GM12878 (cell line): ENCODE data around the gene KIAA0825.

Experiments used
- BHLHE40 ChIP-seq, 2 experiments: fragments of 450-650 bp in 1 of 2; IDR thresholded peaks; 2 replicates each; pipeline ENCODE4 v1.6.1; 2011 to 2017; ENCODE audit warnings: low read depth in 2 of 2, borderline replicate concordance in 1 of 2, improper control_type of control experiment in 1 of 2, low read length in 1 of 2, mild to moderate bottlenecking in 1 of 2
- CHD1 ChIP-seq: IDR thresholded peaks from 2 replicates; pipeline ENCODE4 v1.6.1; 2012; ENCODE audit warnings: low read depth, low read length, improper control_type of control experiment
- CREB1 ChIP-seq: IDR thresholded peaks from 2 replicates; pipeline ENCODE4 v1.6.1; 2012; ENCODE audit warnings: low read depth, mild to moderate bottlenecking, inconsistent platforms
- GATAD2B ChIP-seq: fragments of 450-650 bp; conservative IDR thresholded peaks from 2 replicates; pipeline ENCODE4 v1.6.1; 2017; ENCODE audit warnings: low read depth, mild to moderate bottlenecking, moderate library complexity
- MTA3 ChIP-seq: IDR thresholded peaks from 2 replicates; pipeline ENCODE4 v1.6.1; 2012; ENCODE audit warnings: low read length, inconsistent platforms, borderline replicate concordance
- MYC ChIP-seq: IDR thresholded peaks from 2 replicates; pipeline ENCODE4 v1.6.1; 2011; ENCODE audit warnings: mild to moderate bottlenecking, low read length, moderate library complexity, inconsistent platforms; ENCODE audit not compliant: insufficient read depth, insufficient replicate concordance, insufficient read length, severe bottlenecking
- RUNX3 ChIP-seq: IDR thresholded peaks from 2 replicates; pipeline ENCODE4 v1.6.1; 2012; ENCODE audit warnings: low read length, inconsistent platforms
- ZZZ3 ChIP-seq: IDR thresholded peaks from 2 replicates; pipeline ENCODE4 v1.6.1; 2011; ENCODE audit warnings: low read depth; ENCODE audit not compliant: control insufficient read depth, insufficient read length
- TF ChIP-seq, protein P1 (sequence below), 3 experiments: IDR thresholded peaks in 2 of 3; conservative IDR thresholded peaks in 1 of 3; 2 replicates each; pipeline ENCODE4 v1.5.1; 2011; ENCODE audit warnings: low read depth in 3 of 3, low read length in 3 of 3, mild to moderate bottlenecking in 3 of 3, control low read depth in 2 of 3, moderate library complexity in 2 of 3, inconsistent platforms in 1 of 3, mixed read lengths in 1 of 3; ENCODE audit not compliant: control insufficient read depth in 2 of 3, insufficient read depth in 1 of 3; ENCODE audit errors: extremely low read depth in 1 of 3

DNA sequence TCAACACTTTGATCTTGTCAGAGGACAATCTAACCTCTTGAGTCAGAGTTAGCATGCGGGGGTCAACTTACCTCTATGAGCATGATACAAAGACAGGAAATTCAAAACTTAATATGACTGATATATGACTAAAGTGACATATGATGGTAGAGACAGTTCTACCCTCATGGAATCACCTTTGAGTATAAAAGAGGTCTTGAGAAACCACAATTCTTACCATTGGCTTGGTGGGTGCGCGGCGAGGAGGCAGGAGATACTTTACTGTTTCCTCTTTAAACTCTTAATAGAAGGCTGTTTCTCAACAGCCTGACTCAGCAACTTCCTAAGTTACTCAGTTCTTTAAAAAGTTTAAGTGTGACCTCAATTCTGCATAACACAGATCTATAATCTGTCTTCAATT, 372.8 kb downstream of the KIAA0825 start:
- TF ChIP-seq, protein P1, sequence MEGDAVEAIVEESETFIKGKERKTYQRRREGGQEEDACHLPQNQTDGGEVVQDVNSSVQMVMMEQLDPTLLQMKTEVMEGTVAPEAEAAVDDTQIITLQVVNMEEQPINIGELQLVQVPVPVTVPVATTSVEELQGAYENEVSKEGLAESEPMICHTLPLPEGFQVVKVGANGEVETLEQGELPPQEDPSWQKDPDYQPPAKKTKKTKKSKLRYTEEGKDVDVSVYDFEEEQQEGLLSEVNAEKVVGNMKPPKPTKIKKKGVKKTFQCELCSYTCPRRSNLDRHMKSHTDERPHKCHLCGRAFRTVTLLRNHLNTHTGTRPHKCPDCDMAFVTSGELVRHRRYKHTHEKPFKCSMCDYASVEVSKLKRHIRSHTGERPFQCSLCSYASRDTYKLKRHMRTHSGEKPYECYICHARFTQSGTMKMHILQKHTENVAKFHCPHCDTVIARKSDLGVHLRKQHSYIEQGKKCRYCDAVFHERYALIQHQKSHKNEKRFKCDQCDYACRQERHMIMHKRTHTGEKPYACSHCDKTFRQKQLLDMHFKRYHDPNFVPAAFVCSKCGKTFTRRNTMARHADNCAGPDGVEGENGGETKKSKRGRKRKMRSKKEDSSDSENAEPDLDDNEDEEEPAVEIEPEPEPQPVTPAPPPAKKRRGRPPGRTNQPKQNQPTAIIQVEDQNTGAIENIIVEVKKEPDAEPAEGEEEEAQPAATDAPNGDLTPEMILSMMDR (IDR thresholded peaks at IDR 0.05 in 2 of 3, conservative IDR thresholded peaks at IDR 0.05 in 1 of 3; ENCODE audit: control insufficient read depth in 2 of 3, extremely low read depth in 1 of 3, insufficient read depth in 1 of 3, low read depth in 3 of 3, low read length in 3 of 3) = no peak
- TF ChIP-seq BHLHE40 (IDR thresholded peaks at IDR 0.05; ENCODE audit: borderline replicate concordance in 1 of 2, low read depth in 2 of 2, low read length in 1 of 2) = no peak
- TF ChIP-seq ZZZ3 = no peak
- TF ChIP-seq RUNX3 = no peak
- no peak for TF ChIP-seq GATAD2B
- no peak for TF ChIP-seq CHD1
- TF ChIP-seq CREB1 = no peak
- TF ChIP-seq MTA3 = no peak
- TF ChIP-seq MYC = no peak
